WTC11 (cell line): Measurements from ENCODE around the gene GSTM2. TPM values are rescaled to one million over a fixed set of nuclear protein-coding genes. Genes with fewer than 3 reads are reported as not detected.

Experiments
- ATAC-seq: fragments of 200-7000 bp; cut with Tn5 transposase; 2 replicates; pipeline ENCODE4 v1.10.0; 2021; ENCODE audit warnings: mild to moderate bottlenecking, moderate library complexity
- CTCF ChIA-PET: fragments of 300-600 bp; sonication (Branson Sonifier 250); formaldehyde crosslinking; loops from one replicate; lab custom pipeline; 2021; ENCODE audit warnings: antibody characterized with exemption; lab: Charles Lee
- POLR2A ChIA-PET: fragments of 350-600 bp; sonication (Branson Sonifier 250); formaldehyde crosslinking; loops from one replicate; lab custom pipeline; 2021; ENCODE audit warnings: antibody characterized with exemption; lab: Charles Lee
- DNase-seq: peaks from one replicate; pipeline ENCODE4 v3.0.0; 2021; ENCODE audit warnings: low spot score
- H3K27ac Mint-ChIP-seq: 2 replicates; pipeline ENCODE4 v1.8.0; 2021; ENCODE audit warnings: mixed read lengths
- H3K27me3 Mint-ChIP-seq: 2 replicates; pipeline ENCODE4 v1.8.0; 2021; ENCODE audit warnings: low read depth, mild to moderate bottlenecking, moderate library complexity, mixed read lengths
- H3K36me3 Mint-ChIP-seq: 2 replicates; pipeline ENCODE4 v1.8.0; 2021; ENCODE audit warnings: mixed read lengths
- H3K4me1 Mint-ChIP-seq: 2 replicates; pipeline ENCODE4 v1.8.0; 2022; ENCODE audit warnings: mixed read lengths
- H3K4me3 Mint-ChIP-seq: 2 replicates; pipeline ENCODE4 v1.8.0; 2021; ENCODE audit warnings: mild to moderate bottlenecking, moderate library complexity, mixed read lengths
- H3K9me3 Mint-ChIP-seq: 2 replicates; pipeline ENCODE4 v1.8.0; 2021; ENCODE audit warnings: mixed read lengths
- CREM ChIP-seq: sonication (generic); formaldehyde crosslinking; IDR thresholded peaks from 2 replicates; pipeline ENCODE4 v1.8.1; 2022; ENCODE audit warnings: mild to moderate bottlenecking, missing genetic modification reagents, moderate library complexity
- ESRRA ChIP-seq: sonication (generic); formaldehyde crosslinking; IDR thresholded peaks from 2 replicates; pipeline ENCODE4 v1.8.1; 2022; ENCODE audit warnings: mild to moderate bottlenecking, missing genetic modification reagents, borderline replicate concordance
- ETV6 ChIP-seq: sonication (generic); formaldehyde crosslinking; IDR thresholded peaks from 2 replicates; pipeline ENCODE4 v1.8.1; 2022; ENCODE audit warnings: mild to moderate bottlenecking, missing genetic modification reagents
- GTF2I ChIP-seq: fragments of 250-450 bp; sonication (Bioruptor Pico); conservative IDR thresholded peaks from 2 replicates; pipeline ENCODE4 v1.4.0; 2021; ENCODE audit warnings: mild to moderate bottlenecking
- HMGA2 ChIP-seq: fragments of 250-450 bp; sonication (Bioruptor Pico); IDR thresholded peaks from 2 replicates; pipeline ENCODE4 v1.4.0; 2021; ENCODE audit warnings: mild to moderate bottlenecking, moderate library complexity
- NFE2L1 ChIP-seq: sonication (generic); formaldehyde crosslinking; IDR thresholded peaks from 2 replicates; pipeline ENCODE4 v1.8.1; 2023; ENCODE audit warnings: missing genetic modification reagents
- SMAD3 ChIP-seq: sonication (generic); formaldehyde crosslinking; IDR thresholded peaks from 2 replicates; pipeline ENCODE4 v1.8.0; 2022; ENCODE audit warnings: missing genetic modification reagents, mild to moderate bottlenecking, borderline replicate concordance
- TEAD4 ChIP-seq: sonication (generic); formaldehyde crosslinking; IDR thresholded peaks from 2 replicates; pipeline ENCODE4 v1.8.0; 2022; ENCODE audit warnings: mild to moderate bottlenecking, missing genetic modification reagents
- ZNF263 ChIP-seq: sonication (generic); formaldehyde crosslinking; IDR thresholded peaks from 2 replicates; pipeline ENCODE4 v1.8.1; 2022; ENCODE audit warnings: low read depth, mild to moderate bottlenecking, moderate library complexity, missing genetic modification reagents
- ZNF416 ChIP-seq: fragments of 250-450 bp; sonication (Bioruptor Pico); IDR thresholded peaks from 2 replicates; pipeline ENCODE4 v1.9.0; 2021; ENCODE audit warnings: mild to moderate bottlenecking, inconsistent platforms
- total RNA-seq: library from RNA; stranded (reverse); gene quantifications from 3 replicates; pipeline ENCODE4 v1.2.3, GENCODE V29; 2021
- TF ChIP-seq, protein P1 (sequence below): sonication (generic); formaldehyde crosslinking; IDR thresholded peaks from 2 replicates; pipeline ENCODE4 v1.8.1; 2023; ENCODE audit warnings: mild to moderate bottlenecking, missing genetic modification reagents, borderline replicate concordance
- TF ChIP-seq, protein P2 (sequence below): fragments of 250-450 bp; sonication (Bioruptor Pico); IDR thresholded peaks from 2 replicates; pipeline ENCODE4 v1.9.0; 2021; ENCODE audit warnings: mild to moderate bottlenecking, borderline replicate concordance

The GSTM2 gene
- total RNA-seq, 1 experiment from 2014 or later = 12.9 TPM

DNA sequence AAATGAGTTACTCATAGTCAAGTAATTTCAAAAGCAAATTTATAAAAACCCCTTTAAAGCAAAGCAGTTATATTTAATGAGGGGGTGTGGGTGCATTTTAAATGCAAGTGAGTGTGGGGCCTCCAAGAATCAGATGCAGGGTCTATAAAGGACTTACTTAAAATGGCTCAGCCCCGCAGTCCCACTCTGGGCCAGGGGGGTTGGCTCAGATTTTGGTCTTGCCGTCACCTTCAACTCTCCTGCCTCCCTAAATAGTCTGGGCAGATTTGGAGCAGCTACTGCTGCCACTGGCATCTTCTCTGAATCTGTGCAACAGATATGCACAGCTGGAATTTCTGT, 32.0 kb upstream of the GSTM2 start:
- no peak for TF ChIP-seq TEAD4 (CRISPR knock-in tag)
- POLR2A ChIA-PET = interaction anchor here (0.7 to 0.9 kb wide), 2 partner anchors 19 to 87 kb away, joined by 3 read pairs; partner anchors contain the start of gene GNAI3
- peak overlapping the region; percentile 62; the same call in 1 of the 2 replicates for H3K27ac Mint-ChIP-seq
- peak overlapping the region; percentile 35; the same call in 1 of the 2 replicates for H3K4me3 Mint-ChIP-seq
- H3K9me3 Mint-ChIP-seq = no peaks in the 10 kb centered on the region
- H3K36me3 Mint-ChIP-seq = peaks cover 7% of the 10 kb centered on the region
- CTCF ChIA-PET = interaction anchor here (1.0 to 6.5 kb wide), 12 partner anchors 15 to 394 kb away, joined by 3 to 129 read pairs (median 6); partner anchors contain the start of genes AHCYL1 and GNAI3
- peaks cover 28% of the 10 kb centered on the region for H3K4me1 Mint-ChIP-seq
- DNase-seq = no peak
- peak; percentile 30 for ATAC-seq
- H3K27me3 Mint-ChIP-seq = no peaks in the 10 kb centered on the region

DNA sequence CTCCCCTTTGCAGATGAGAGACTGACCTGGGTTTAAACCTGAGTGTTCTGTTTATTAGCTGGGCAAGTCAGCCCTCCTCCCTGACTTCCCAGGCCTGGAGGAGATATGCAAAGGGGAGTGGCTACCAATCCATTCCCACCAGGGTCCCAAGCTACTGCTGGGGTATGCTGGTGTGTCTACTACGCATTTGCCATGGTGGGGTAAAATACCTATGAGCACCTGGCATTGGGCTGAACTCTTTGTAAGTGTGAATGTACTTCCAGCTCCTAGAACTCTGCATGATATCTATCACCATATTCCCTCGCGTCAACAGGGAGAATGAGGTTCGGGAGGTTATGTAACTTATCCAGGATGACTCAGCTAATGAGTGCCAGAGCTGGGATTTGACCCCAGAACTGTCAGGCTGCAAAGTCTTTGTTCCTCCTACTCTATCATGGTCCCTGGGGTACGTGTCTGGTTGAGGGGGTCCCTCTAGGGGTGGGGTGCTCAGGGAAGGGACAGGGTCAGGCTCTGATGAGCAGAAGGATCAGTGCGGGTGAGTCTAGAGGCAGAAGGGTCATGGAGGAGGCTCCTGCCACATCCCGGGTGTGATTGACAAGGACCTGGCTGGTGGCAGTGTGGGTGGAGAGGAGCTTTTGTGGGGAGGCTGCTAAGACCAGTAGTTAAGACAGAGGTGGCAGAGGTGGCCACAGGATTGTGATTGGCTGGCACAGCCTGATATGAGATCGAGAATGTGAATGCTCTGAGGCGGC, 31.5 kb upstream of the GSTM2 start:
- CTCF ChIA-PET = interaction anchor here (1.0 to 6.5 kb wide), 13 partner anchors 16 to 393 kb away, joined by 3 to 129 read pairs (median 6); partner anchors contain the start of genes AHCYL1 and GNAI3
- Mint-ChIP-seq H3K9me3 (no peaks in the 10 kb centered on the region), H3K27me3 (no peaks in the 10 kb centered on the region), H3K4me1 (peaks cover 28% of the 10 kb centered on the region), H3K4me3 (peak overlapping the region; percentile 35; the same call in 1 of the 2 replicates), H3K27ac (peak overlapping the region; percentile 62; the same call in 1 of the 2 replicates), H3K36me3 (peaks cover 3% of the 10 kb centered on the region; the same call in 1 of the 2 replicates)
- DNase-seq = no peak
- POLR2A ChIA-PET = interaction anchor here (0.7 to 0.9 kb wide), 2 partner anchors 19 to 88 kb away, joined by 3 read pairs; partner anchors contain the start of gene GNAI3
- ATAC-seq = peak; percentile 66
- TF ChIP-seq SMAD3 = no peak
- TF ChIP-seq ZNF263 (CRISPR knock-in tag) = no peak
- TF ChIP-seq NFE2L1 (CRISPR knock-in tag) = peak; percentile 89
- TF ChIP-seq, protein P1, sequence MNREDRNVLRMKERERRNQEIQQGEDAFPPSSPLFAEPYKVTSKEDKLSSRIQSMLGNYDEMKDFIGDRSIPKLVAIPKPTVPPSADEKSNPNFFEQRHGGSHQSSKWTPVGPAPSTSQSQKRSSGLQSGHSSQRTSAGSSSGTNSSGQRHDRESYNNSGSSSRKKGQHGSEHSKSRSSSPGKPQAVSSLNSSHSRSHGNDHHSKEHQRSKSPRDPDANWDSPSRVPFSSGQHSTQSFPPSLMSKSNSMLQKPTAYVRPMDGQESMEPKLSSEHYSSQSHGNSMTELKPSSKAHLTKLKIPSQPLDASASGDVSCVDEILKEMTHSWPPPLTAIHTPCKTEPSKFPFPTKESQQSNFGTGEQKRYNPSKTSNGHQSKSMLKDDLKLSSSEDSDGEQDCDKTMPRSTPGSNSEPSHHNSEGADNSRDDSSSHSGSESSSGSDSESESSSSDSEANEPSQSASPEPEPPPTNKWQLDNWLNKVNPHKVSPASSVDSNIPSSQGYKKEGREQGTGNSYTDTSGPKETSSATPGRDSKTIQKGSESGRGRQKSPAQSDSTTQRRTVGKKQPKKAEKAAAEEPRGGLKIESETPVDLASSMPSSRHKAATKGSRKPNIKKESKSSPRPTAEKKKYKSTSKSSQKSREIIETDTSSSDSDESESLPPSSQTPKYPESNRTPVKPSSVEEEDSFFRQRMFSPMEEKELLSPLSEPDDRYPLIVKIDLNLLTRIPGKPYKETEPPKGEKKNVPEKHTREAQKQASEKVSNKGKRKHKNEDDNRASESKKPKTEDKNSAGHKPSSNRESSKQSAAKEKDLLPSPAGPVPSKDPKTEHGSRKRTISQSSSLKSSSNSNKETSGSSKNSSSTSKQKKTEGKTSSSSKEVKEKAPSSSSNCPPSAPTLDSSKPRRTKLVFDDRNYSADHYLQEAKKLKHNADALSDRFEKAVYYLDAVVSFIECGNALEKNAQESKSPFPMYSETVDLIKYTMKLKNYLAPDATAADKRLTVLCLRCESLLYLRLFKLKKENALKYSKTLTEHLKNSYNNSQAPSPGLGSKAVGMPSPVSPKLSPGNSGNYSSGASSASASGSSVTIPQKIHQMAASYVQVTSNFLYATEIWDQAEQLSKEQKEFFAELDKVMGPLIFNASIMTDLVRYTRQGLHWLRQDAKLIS (CRISPR knock-in tag) = no peak
- TF ChIP-seq, all 79 proteins: peak for 1

DNA sequence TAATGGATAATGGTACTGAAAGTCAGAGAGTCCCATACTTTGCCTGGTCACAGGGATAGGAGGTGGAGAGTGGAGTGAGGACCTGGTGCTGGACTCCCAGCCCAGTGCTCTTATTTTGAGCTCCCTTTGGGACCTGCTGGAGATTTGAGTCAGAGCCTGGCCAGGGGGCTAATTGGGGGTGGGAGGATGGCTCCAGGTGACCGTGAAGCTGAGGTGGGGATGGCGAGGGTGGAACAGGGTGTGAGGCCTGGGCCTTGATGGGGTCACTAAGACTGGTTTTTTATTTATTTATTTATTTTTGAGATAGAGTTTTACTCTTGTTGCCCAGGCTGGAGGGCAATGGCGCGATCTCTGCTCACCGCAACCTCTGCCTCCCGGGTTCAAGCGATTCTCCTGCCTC, 30.4 kb upstream of the GSTM2 start:
- Mint-ChIP-seq H3K4me3 (no peak overlapping the region), H3K36me3 (no peaks in the 10 kb centered on the region), H3K9me3 (no peaks in the 10 kb centered on the region), H3K27ac (no peak overlapping the region), H3K27me3 (peaks cover under 1% of the 10 kb centered on the region; the same call in 1 of the 2 replicates), H3K4me1 (peaks cover 28% of the 10 kb centered on the region)
- ATAC-seq = no peak
- TF ChIP-seq ESRRA (CRISPR knock-in tag) (no peak), ZNF416 (no peak), HMGA2 (CRISPR knock-in tag) (no peak), ETV6 (CRISPR knock-in tag) (no peak), CREM (CRISPR knock-in tag) (no peak), GTF2I (CRISPR knock-in tag) (no peak)
- TF ChIP-seq, protein P2, sequence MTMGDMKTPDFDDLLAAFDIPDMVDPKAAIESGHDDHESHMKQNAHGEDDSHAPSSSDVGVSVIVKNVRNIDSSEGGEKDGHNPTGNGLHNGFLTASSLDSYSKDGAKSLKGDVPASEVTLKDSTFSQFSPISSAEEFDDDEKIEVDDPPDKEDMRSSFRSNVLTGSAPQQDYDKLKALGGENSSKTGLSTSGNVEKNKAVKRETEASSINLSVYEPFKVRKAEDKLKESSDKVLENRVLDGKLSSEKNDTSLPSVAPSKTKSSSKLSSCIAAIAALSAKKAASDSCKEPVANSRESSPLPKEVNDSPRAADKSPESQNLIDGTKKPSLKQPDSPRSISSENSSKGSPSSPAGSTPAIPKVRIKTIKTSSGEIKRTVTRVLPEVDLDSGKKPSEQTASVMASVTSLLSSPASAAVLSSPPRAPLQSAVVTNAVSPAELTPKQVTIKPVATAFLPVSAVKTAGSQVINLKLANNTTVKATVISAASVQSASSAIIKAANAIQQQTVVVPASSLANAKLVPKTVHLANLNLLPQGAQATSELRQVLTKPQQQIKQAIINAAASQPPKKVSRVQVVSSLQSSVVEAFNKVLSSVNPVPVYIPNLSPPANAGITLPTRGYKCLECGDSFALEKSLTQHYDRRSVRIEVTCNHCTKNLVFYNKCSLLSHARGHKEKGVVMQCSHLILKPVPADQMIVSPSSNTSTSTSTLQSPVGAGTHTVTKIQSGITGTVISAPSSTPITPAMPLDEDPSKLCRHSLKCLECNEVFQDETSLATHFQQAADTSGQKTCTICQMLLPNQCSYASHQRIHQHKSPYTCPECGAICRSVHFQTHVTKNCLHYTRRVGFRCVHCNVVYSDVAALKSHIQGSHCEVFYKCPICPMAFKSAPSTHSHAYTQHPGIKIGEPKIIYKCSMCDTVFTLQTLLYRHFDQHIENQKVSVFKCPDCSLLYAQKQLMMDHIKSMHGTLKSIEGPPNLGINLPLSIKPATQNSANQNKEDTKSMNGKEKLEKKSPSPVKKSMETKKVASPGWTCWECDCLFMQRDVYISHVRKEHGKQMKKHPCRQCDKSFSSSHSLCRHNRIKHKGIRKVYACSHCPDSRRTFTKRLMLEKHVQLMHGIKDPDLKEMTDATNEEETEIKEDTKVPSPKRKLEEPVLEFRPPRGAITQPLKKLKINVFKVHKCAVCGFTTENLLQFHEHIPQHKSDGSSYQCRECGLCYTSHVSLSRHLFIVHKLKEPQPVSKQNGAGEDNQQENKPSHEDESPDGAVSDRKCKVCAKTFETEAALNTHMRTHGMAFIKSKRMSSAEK (CRISPR knock-in tag) = no peak
- no peak for DNase-seq
- POLR2A ChIA-PET = interaction anchor here (0.5 kb wide), 1 partner anchor 119 kb away, joined by 6 read pairs; no protein-coding TSS in a partner anchor
- CTCF ChIA-PET = interaction anchor here (1.6 to 6.5 kb wide), 6 partner anchors 17 to 392 kb away, joined by 5 to 129 read pairs (median 6); partner anchors contain the start of gene AHCYL1
